Dermis blood vessel endothelial cell (primary cell): ENCODE data around the gene NPFFR2. TPM values are rescaled to one million over a fixed set of nuclear protein-coding genes. Genes with fewer than 3 reads are reported as not detected.
"Not testable (repeated sequence)": the region's sequence is repeated elsewhere in the genome, so short reads cannot be mapped to it uniquely, and the experiment has no call there.

Experiments used
- DNase-seq: peaks from one replicate; pipeline ENCODE4 v3.0.0; 2010
- total RNA-seq: library from RNA; depleted of rRNA; stranded (reverse); fragments of >200 nt; gene quantifications from 2 replicates; pipeline ENCODE4 v1.2.3, GENCODE V29; 2014

The NPFFR2 gene
- total RNA-seq: not detected in 2 replicates

DNA sequence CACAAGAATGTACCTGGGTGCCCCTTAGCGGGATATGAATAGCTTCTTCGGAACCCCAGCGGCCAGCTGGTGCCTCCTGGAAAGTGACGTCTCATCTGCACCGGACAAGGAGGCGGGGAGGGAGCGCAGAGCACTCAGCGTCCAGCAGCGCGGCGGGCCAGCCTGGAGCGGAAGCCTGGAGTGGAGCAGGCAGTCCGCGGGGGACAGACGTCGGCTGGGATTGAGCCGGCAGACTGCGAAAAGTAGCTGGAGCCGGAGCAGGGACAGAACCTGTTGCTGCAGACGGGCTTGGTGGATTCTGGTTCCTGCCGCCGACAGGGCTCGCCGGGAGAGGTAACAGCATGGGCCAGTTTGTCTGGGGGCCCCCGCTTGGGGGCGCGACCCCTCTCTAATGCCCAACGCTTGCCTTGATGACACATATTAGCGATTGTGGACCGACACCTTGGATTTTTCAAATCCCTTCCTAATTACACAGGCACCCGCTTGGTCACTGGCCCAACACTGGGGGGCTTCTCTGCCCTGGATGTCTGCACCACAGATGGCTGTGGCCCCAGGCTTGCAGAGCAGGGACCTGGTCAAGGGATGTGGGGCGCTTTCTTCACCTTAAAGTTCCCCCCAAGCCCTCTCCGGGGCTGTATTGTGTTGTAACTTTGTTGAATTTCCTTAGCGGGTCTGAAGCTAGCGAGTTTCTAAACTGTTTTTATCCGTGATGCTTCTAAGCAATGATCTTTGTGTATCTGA lies at the start of gene NPFFR2:
Gene NPFFR2 (plus strand): TSS at position 133 of the 741 bp plus-strand sequence. CDS start 96,592 bp downstream, outside the sequence.
- DNase-seq: peak; percentile 1

DNA sequence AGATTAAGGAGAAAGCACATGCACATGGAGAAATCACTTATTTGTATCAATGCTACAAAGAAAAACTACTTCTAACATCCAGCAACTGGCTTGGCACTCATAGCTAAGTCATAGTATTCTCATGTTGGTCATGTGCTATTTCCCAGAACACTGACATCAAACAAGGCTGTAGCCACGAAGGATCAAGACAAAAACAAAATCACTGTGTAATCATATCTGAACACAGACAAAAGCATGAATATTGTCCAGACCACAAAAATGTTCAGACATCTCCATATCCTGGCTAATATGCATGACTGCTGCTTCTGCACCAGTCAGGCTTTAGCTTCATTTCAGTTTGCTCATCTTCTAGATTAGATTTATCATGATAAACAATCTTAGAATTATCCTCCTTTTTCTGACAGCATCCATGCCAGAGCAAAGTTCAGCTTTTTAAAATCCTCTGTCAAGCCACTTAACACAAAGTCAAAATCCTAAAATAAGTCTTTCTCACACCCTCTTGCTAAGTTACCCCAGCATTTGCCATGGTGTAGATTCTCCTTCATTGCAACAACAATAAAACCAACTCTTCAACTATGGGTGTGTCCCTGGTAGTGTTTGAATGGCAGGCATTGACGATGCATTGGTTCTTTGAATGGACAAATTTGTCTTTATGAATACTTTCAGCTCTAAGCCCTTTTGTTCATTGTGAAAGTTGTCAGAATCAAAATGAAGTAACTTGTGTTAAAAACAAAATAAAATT lies 39.1 kb upstream of the NPFFR2 start:
- no peak for DNase-seq

GRCh38 chr4:71994559-71994958 lies 37.2 kb upstream of the NPFFR2 start:
- no peak for DNase-seq

DNA sequence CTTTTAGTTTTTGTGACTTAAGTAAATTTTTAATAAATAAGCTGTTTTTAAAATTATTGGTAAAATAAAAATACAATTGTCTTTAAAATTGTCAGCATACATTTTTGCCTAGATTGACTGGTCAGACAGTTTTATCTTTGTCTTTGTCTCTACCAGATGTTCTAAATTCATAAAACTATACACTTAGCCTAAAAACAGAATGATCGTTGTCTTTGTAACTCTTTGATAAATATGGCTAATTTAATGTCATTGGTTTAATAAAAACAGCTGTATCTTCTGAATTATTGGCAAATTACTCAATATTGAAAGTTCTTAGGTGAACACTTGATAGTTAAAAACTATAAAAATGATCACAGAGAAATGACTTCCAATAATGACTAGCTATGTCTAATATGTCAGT lies 36.5 kb upstream of the NPFFR2 start:
- DNase-seq: no peak

- peak; percentile 8 for DNase-seq
These were observed 25.2 kb upstream of the NPFFR2 start for GRCh38 chr4:72006586-72006985.

DNA sequence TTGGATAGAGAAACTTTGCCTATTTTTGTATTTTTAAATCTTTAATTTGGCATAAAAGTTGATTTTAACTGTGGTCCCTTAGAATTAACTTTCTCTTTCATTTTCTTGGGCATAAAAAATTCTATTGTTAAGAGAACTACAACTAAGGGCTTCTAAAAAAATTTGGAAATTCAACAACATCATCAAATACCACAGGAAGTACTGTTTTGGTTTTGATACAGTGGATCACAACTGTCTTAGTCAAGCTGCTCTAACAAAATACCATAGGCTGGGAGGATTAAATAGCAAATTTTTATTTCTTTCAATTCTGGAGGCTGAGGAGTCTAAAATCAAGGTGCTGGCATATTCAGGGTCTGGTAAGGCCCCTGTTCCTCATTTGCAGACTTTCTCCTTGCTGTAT lies 19.9 kb upstream of the NPFFR2 start:
- no peak for DNase-seq

DNA sequence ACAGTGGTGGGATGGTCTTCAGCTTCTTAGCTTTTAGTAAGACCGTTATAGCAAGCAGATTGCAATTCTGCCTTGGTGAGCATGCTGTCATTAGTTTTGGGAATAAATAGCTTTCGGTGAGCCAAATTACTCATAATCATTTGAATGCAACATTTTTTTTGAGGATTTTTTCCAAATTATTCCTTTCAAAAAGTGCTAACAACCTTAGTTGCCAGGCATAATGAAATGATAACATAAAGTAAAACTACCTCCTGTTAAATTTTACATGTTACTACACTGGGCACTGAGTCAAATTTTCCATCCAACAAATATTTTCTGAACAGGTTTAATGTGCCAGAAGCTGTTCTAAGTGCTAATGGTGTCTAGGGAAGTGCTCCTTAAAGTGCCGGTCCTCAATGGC lies 15.8 kb upstream of the NPFFR2 start:
- no peak for DNase-seq

DNA sequence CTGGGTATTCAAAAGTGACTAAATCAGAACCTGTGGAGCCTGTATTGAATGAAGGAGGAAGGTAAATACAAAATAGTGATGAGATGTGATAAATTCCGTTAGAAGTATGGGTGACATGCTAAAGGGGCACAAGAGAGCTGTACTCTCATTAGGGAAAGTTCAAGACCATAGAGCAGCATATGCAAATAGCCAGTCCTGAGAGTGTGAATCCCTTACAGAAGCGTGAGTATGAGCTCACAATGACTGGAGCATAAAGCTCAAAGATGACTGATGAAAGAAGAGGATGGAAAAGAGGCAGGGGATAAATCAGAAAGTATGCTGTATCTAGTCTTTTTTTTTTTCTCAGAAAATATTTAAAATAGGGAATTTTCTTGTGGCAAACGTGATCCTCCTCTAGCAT lies 12.1 kb upstream of the NPFFR2 start:
- no peak for DNase-seq

GRCh38 chr4:72022553-72022952 lies 9.2 kb upstream of the NPFFR2 start:
- no peak for DNase-seq

DNA sequence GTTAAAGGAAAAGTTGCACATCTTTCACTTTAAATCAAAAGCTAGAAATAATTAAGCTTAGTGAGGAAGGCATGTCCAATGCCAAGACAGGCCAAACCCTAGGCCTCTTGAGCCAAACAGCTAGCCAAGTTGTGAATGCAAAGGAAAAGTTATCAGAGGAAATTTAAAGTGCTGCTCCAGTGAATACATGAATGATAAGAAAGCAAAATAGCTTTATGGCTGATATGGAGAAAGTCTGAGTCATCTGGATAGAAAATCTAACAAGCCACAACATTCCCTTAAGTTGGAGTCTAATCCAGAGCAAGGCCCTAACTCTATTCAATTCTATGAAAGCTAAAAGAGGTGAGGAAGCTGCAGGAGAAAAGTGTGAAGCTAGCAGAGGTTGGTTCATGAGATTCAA lies 23.8 kb downstream of the NPFFR2 start:
- DNase-seq: no peak

DNA sequence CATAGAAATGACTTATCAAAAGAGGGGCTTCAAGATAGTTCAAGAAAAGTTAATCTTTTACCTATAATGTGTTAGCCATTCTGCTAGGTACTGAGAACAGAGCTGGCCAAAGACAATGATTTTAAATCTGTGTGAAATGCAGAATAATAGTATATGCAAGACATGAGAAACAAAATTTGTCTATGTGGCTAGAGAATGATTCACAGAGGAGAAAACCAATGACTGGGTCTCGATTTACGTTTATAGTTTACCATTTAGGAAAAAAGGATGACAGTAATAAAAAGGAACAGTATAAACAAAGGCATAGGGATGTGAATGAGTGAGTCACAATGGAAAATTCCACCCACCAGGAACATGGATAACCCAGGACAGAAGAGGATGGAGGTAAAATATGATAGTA lies 31.9 kb downstream of the NPFFR2 start:
- no peak for DNase-seq

DNA sequence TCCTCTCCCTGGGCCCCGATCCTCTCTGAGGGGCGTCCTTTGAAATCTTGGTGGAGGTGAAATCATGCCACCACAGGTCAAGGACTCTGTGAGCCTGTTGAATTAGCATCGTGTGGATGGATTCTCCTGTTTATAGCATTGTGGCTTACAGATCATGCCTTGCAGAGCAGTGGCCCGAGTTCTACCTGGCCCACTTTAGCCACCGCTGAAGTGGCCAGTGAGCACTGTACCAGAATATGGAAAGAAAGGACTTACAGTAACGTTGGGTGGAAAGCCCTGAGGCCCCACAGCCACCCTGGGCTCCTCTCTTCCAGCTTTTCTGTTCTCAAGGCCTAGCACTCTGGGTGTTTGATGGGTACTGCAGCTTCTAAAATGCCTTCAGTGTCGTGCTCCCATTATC lies 35.3 kb downstream of the NPFFR2 start:
- no peak for DNase-seq

GRCh38 chr4:72073816-72074215 lies 42.0 kb downstream of the NPFFR2 start:
- no peak for DNase-seq

GRCh38 chr4:72076562-72076961 lies 44.8 kb downstream of the NPFFR2 start:
- DNase-seq: no peak

DNA sequence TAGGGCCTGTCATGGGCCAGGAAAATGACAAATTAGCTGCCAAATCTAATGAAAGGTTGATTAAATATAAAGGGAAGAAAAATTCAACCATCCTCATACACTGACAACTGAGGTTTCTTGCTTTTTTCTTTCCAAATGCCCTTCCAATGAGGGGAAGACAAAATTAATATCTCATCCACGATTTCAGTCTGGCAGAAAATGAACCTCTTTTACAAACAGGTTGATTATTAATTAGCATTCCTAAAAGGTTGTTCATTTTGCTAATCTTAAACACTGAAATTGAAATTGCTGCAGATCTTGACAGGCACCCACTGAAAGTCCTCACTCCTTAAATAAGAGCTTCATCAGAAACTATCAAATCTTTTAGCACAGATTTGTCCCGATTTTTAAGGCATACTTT lies 45.5 kb downstream of the NPFFR2 start:
- DNase-seq: no peak

DNA sequence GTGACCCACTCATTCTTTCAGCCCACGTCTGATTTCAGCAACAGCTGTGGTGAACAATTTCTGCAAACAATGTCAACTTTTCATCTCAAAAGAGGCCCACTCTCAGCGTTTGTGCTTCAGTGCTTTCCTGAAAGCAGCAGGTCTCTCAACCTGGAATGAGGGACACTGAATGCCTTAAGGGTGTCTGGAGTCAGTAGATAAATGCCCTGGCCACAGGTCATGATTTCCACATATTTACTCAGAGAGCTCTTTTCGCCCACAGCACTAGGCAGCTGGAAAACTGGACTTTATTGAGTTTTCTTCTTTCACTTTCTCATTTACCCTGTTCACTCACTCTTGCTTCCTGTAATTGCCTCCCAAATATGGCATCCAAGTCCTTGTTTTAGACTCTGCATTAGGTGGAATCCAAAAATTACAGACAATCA lies 52.8 kb downstream of the NPFFR2 start:
- no peak for DNase-seq

GRCh38 chr4:72090606-72091005 lies 58.8 kb downstream of the NPFFR2 start:
- DNase-seq: not testable (repeated sequence)

- no peak for DNase-seq
These were observed 62.4 kb downstream of the NPFFR2 start for GRCh38 chr4:72094059-72094797.

GRCh38 chr4:72107456-72107855 lies 75.7 kb downstream of the NPFFR2 start:
- DNase-seq: no peak

DNA sequence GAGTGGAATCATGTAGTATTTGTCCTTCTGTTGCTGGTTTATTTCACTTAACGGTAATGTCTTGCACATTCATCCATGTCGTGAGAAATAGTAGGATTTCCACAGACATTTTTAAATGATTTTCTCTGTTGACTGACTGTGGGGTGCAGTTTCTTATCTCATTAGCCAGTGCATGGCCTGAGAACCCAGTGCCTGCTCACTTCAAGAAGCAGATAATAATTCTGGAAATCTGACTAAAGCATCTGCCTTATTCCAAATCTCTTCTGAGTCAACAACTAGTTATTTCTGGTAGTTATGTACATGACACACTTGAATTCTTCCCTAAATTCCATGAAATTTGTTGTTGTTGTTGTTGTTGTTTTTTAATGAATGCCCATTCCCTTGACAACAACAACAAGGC lies 77.6 kb downstream of the NPFFR2 start:
- DNase-seq: no peak

DNA sequence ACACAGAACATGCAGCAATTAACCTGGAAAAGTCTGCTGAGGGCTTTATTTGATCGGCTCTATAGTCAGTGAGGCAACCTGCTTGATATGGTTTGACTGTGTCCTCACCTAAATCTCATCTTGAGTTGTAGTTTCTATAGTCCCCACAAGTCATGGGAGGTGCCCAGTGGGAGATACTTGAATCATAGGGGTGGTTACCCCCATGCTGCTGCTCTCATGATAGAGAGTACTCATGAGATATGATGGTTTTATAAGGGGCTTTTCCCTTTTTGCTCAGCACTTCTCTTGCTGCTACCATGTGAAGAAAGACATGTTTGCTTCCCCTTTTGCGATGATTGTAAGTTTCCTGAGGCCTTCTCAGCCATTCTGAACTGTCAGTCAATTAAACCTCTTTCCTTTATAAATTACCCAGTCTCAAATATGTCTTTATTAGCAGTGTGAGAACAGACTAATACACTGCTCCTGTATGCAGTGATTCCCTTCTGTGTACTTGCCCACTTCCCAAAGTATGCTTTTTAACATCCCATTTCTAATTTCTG lies 78.2 kb downstream of the NPFFR2 start:
- no peak for DNase-seq

DNA sequence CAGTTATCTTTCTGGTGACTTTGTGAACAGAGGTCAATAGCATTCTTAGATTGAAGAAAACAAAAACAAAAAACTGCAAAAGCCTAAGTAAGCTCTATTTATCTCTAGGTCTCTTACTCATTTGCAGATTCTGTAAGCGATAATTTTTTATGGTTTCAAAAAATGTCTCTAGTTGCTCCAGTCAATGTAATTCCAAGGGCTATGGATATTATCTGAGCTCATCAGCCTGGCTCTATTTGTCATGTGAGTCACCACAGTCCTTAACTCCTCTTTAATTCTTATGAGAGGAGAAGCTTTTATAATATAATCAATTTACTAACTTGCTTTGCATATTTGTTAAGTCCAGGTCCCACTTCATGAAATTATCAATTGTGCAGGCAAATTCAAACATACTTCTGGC lies 79.1 kb downstream of the NPFFR2 start:
- DNase-seq: no peak

DNA sequence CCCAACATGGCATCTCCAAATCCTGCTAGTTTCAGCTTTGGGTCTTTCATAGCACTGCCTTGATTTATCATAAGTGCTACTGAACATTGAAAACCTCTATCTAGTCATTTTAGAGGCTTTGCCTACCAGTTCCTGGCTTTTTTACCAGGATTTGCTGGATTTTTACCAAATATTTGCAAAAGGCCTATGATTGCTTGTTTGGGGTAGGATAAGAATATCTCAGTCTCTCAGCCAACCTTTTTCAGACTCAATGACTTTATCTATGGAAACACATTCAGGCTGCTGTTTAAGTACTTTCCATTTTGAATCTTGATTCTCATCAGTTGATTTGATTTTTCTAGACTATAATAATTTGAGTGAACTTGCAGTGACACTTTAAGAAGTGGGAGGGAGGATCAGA lies 80.1 kb downstream of the NPFFR2 start:
- DNase-seq: no peak
